ENCODE results near the gene EIF2D.

GRCh38 chr1:206582971-206583706, 29.1 kb downstream of the EIF2D start:
- TF ChIP-seq POLR2A (IDR thresholded peaks at IDR 0.05; ENCODE audit: low read depth, low read length): no peak
- no peak for TF ChIP-seq POLR2AphosphoS5 (IDR thresholded peaks at IDR 0.05; ENCODE audit: low read depth, low read length)
